ENCODE data around the gene RXFP2.
A peak's percentile ranks its signal among the peaks of the same experiment; 100 is the strongest.

Gene RXFP2

DNA sequence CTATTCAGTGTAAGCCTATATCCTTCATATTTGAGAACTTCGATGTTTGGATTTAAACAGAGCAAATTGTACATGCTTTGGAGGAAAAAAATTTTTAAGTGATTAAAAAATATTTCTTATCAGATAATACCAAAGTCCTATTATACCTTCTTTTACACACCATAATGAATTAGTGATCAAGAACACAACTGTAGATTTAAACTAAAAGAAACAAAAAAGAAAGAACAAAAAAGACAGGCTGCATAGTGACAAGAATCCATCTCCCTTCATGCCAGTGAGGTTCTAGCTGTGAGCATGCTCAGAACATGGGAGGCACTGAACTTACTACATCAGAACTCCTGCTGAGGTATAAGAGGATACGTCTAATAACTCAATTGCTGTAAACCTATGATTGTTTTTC, at the start of gene RXFP2:
TSS of gene RXFP2 (plus strand) at position 301 of the 400 bp plus-strand sequence. CDS start at position 388, 87 bp downstream.
- no peak for DNase-seq (ENCODE audit: low spot score)

- no peak for DNase-seq (ENCODE audit: low spot score)
These were observed 42.0 kb upstream of the RXFP2 start for GRCh38 chr13:31697290-31697689.

GRCh38 chr13:31699650-31700049, 39.7 kb upstream of the RXFP2 start:
- DNase-seq (ENCODE audit: low spot score): no peak

GRCh38 chr13:31703780-31704179, 35.5 kb upstream of the RXFP2 start:
- DNase-seq (ENCODE audit: low spot score): no peak

DNA sequence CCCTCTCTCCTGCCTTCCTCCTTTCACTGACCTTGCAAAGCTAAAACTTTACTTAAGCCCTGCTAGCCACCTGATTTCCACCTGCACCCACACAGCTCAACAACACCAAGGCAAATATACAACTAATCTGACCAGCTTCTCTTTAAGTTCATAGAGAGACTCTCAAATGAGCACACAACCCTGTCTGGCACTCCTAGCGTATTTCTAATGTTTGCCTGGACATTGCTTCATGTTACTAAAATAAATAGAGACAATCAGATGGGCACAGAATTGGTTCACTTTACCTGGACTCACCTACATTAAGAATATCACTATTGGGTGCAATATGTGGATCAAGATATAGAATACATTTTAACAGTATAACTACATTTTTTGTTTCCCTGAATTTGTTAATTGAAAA, 33.2 kb upstream of the RXFP2 start:
- DNase-seq (ENCODE audit: low spot score): no peak

- no peak for DNase-seq (ENCODE audit: low spot score)
These were observed 21.7 kb upstream of the RXFP2 start for GRCh38 chr13:31717583-31717982.

GRCh38 chr13:31719214-31719613, 20.1 kb upstream of the RXFP2 start:
- no peak for DNase-seq (ENCODE audit: low spot score)

- DNase-seq (ENCODE audit: low spot score): no peak
These were observed 16.7 kb upstream of the RXFP2 start for GRCh38 chr13:31722673-31723072.

- no peak for DNase-seq (ENCODE audit: low spot score)
These were observed 13.5 kb upstream of the RXFP2 start for GRCh38 chr13:31725841-31726240.

DNA sequence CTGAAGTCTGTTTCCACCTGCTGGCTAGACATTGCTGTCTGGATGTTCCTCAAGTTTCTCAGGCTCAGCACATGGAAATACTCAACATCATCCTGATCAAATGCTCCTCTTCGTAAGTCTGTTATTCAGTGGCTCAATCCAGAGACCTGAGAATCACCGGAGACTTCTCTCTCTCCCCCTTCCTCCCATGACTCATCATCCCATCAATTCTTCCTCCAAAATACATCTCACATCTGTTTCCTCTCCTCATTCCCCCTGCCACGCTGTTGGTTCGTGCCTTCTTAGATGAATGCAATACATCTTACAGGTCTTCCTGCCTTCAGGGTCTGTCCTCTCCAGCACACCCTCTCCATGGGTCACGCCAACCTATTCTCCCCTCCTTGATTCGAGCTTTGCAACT, 7.4 kb upstream of the RXFP2 start:
- DNase-seq (ENCODE audit: low spot score): no peak

- no peak for DNase-seq (ENCODE audit: low spot score)
These were observed 6.3 kb upstream of the RXFP2 start for GRCh38 chr13:31733066-31733465.

DNA sequence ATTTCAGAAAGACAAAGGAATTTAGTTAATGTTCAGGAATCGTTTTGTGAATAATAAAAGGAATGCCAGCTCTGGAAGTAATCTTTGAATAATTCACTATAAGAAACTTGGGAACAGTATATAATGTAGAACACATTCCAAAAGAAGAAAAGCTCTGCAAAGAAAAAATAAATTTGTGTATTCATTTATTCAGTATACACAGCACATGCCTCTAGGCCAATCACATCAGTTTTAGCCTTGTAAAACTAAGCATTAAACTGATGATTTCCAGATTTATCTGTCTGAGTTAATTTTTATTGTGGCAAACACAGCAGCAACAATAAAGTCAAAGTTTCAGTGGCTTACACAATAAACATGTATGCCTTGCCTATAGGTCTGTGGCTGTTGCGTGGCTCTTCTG, 5.7 kb upstream of the RXFP2 start:
- no peak for DNase-seq (ENCODE audit: low spot score)

- DNase-seq (ENCODE audit: low spot score): peak; percentile 46
These were observed 2.9 kb downstream of the RXFP2 start for GRCh38 chr13:31742097-31742734.

GRCh38 chr13:31747291-31747690, 8.0 kb downstream of the RXFP2 start:
- no peak for DNase-seq (ENCODE audit: low spot score)

GRCh38 chr13:31747966-31748365, 8.6 kb downstream of the RXFP2 start:
- no peak for DNase-seq (ENCODE audit: low spot score)

DNA sequence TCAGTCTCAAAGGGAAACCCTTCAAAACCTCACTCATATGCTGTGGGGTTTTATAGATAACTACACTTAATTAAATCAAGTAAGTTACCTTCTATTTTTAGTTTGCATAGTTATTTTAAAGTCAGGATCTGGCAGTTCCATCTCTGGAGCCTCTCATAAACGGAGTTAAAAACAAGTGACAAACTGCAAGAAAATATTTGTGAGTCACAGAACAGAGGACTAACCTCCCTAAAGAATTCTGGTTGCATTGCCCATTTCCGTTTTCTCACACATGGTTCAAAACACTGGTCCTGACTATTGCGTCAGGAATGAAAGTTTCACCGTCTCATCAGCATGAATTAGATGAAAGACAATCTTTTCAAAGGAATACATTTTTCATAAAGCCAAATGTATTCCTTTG, 10.6 kb downstream of the RXFP2 start:
- no peak for DNase-seq (ENCODE audit: low spot score)

- no peak for DNase-seq (ENCODE audit: low spot score)
These were observed 15.9 kb downstream of the RXFP2 start for GRCh38 chr13:31755211-31755610.

DNA sequence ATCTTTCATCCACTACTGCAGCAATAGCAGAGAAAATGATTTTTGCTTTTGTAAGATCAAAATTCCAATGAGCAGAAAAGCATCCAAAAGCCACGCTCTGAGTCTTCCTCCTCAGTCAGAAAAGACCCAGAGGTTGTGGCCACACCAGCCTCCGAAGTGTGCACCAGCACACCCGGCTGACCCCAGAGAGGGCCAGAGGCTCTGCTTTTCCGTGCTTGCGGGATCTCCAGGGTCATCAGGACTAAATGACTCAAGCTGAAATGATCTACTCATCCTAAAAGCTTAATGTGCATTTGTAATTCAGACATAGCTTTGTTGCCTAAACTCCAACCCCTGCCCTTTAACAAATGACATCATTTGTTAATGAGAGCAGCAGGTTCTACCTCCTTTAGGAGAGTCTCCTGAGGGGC, 16.5 kb downstream of the RXFP2 start:
- DNase-seq (ENCODE audit: low spot score): no peak

- DNase-seq (ENCODE audit: low spot score): no peak
These were observed 17.0 kb downstream of the RXFP2 start for GRCh38 chr13:31756346-31756745.

- DNase-seq (ENCODE audit: low spot score): no peak
These were observed 22.6 kb downstream of the RXFP2 start for GRCh38 chr13:31761951-31762350.

- DNase-seq (ENCODE audit: low spot score): no peak
These were observed 25.2 kb downstream of the RXFP2 start for GRCh38 chr13:31764556-31764955.

- DNase-seq (ENCODE audit: low spot score): no peak
These were observed 25.9 kb downstream of the RXFP2 start for GRCh38 chr13:31765138-31765785.

- no peak for DNase-seq (ENCODE audit: low spot score)
These were observed 28.0 kb downstream of the RXFP2 start for GRCh38 chr13:31767175-31767900.
